Measurements from ENCODE around the gene IGF2R. TPM values are rescaled to one million over a fixed set of nuclear protein-coding genes. Genes with fewer than 3 reads are reported as not detected.
A peak's percentile ranks its signal among the peaks of the same experiment; 100 is the strongest.

Gene IGF2R
- polyA plus RNA-seq, 1 donor = 81.5 TPM

- H3K36me3 ChIP-seq (ENCODE audit: control insufficient read depth, insufficient read depth, low read length) = peaks cover 13% of the 10 kb centered on the region
- no peaks in the 10 kb centered on the region for H3K4me1 ChIP-seq (ENCODE audit: control insufficient read depth, insufficient read depth, low read length)
- H3K4me3 ChIP-seq (ENCODE audit: low read length) = no peak overlapping the region
- peaks cover 23% of the 10 kb centered on the region for H3K9me3 ChIP-seq (ENCODE audit: control insufficient read depth, low read depth, low read length)
- WGBS (ENCODE audit: insufficient coverage, low lambda C conversion rate) = no CpG with 5 or more reads among the region's 57 CpGs
- H3K27ac ChIP-seq (ENCODE audit: low read length) = no peak overlapping the region
- DNase-seq = peak; percentile 19 to 51
- no peaks in the 10 kb centered on the region for H3K27me3 ChIP-seq (ENCODE audit: control insufficient read depth, insufficient read depth, low read length)
These were observed 37.1 kb downstream of the IGF2R start for GRCh38 chr6:160005861-160006540.

- Histone ChIP-seq H3K9me3 (ENCODE audit: control insufficient read depth, low read depth, low read length) (peaks cover 23% of the 10 kb centered on the region), H3K27ac (ENCODE audit: low read length) (no peak overlapping the region), H3K4me1 (ENCODE audit: control insufficient read depth, insufficient read depth, low read length) (no peaks in the 10 kb centered on the region), H3K36me3 (ENCODE audit: control insufficient read depth, insufficient read depth, low read length) (peaks cover 22% of the 10 kb centered on the region), H3K4me3 (ENCODE audit: low read length) (no peak overlapping the region), H3K27me3 (ENCODE audit: control insufficient read depth, insufficient read depth, low read length) (no peaks in the 10 kb centered on the region)
- no peak for DNase-seq
- WGBS (ENCODE audit: insufficient coverage, low lambda C conversion rate) = no CpG with 5 or more reads among the region's 1 CpG
These were observed 38.3 kb downstream of the IGF2R start for GRCh38 chr6:160007145-160007544.

- Histone ChIP-seq H3K4me1 (ENCODE audit: control insufficient read depth, insufficient read depth, low read length) (no peaks in the 10 kb centered on the region), H3K4me3 (ENCODE audit: low read length) (no peak overlapping the region), H3K27ac (ENCODE audit: low read length) (no peak overlapping the region), H3K9me3 (ENCODE audit: control insufficient read depth, low read depth, low read length) (peaks cover 23% of the 10 kb centered on the region), H3K36me3 (ENCODE audit: control insufficient read depth, insufficient read depth, low read length) (peaks cover 26% of the 10 kb centered on the region), H3K27me3 (ENCODE audit: control insufficient read depth, insufficient read depth, low read length) (no peaks in the 10 kb centered on the region)
- DNase-seq = no peak
- WGBS (ENCODE audit: insufficient coverage, low lambda C conversion rate) = 70% methylated on average over 2 of the region's 2 CpGs
These were observed 38.7 kb downstream of the IGF2R start for GRCh38 chr6:160007611-160008010.

GRCh38 chr6:160010067-160010466, 41.2 kb downstream of the IGF2R start:
- Histone ChIP-seq H3K4me1 (ENCODE audit: control insufficient read depth, insufficient read depth, low read length) (no peaks in the 10 kb centered on the region), H3K4me3 (ENCODE audit: low read length) (no peak overlapping the region), H3K36me3 (ENCODE audit: control insufficient read depth, insufficient read depth, low read length) (peaks cover 31% of the 10 kb centered on the region), H3K27me3 (ENCODE audit: control insufficient read depth, insufficient read depth, low read length) (no peaks in the 10 kb centered on the region), H3K9me3 (ENCODE audit: control insufficient read depth, low read depth, low read length) (peaks cover 15% of the 10 kb centered on the region), H3K27ac (ENCODE audit: low read length) (no peak overlapping the region)
- no CpG with 5 or more reads among the region's 8 CpGs for WGBS (ENCODE audit: insufficient coverage, low lambda C conversion rate)
- peak in 1 of 2 donors; percentile 28 for DNase-seq

GRCh38 chr6:160013987-160014868, 45.3 kb downstream of the IGF2R start:
- WGBS (ENCODE audit: insufficient coverage, low lambda C conversion rate) = 60% methylated on average over 2 of the region's 4 CpGs
- no peak overlapping the region for H3K27ac ChIP-seq (ENCODE audit: low read length)
- H3K27me3 ChIP-seq (ENCODE audit: control insufficient read depth, insufficient read depth, low read length) = no peaks in the 10 kb centered on the region
- H3K36me3 ChIP-seq (ENCODE audit: control insufficient read depth, insufficient read depth, low read length) = peaks cover 45% of the 10 kb centered on the region
- no peak overlapping the region for H3K4me3 ChIP-seq (ENCODE audit: low read length)
- peaks cover 2% of the 10 kb centered on the region for H3K9me3 ChIP-seq (ENCODE audit: control insufficient read depth, low read depth, low read length)
- no peaks in the 10 kb centered on the region for H3K4me1 ChIP-seq (ENCODE audit: control insufficient read depth, insufficient read depth, low read length)
- DNase-seq = no peak

- no CpG with 5 or more reads among the region's 2 CpGs for WGBS (ENCODE audit: insufficient coverage, low lambda C conversion rate)
- Histone ChIP-seq H3K27ac (ENCODE audit: low read length) (no peak overlapping the region), H3K4me1 (ENCODE audit: control insufficient read depth, insufficient read depth, low read length) (no peaks in the 10 kb centered on the region), H3K9me3 (ENCODE audit: control insufficient read depth, low read depth, low read length) (peaks cover 2% of the 10 kb centered on the region), H3K27me3 (ENCODE audit: control insufficient read depth, insufficient read depth, low read length) (no peaks in the 10 kb centered on the region), H3K4me3 (ENCODE audit: low read length) (no peak overlapping the region), H3K36me3 (ENCODE audit: control insufficient read depth, insufficient read depth, low read length) (peaks cover 45% of the 10 kb centered on the region)
- no peak for DNase-seq
These were observed 45.9 kb downstream of the IGF2R start for GRCh38 chr6:160014869-160015182.

GRCh38 chr6:160015778-160016684, 47.1 kb downstream of the IGF2R start:
- Histone ChIP-seq H3K4me1 (ENCODE audit: control insufficient read depth, insufficient read depth, low read length) (no peaks in the 10 kb centered on the region), H3K4me3 (ENCODE audit: low read length) (no peak overlapping the region), H3K27ac (ENCODE audit: low read length) (no peak overlapping the region), H3K36me3 (ENCODE audit: control insufficient read depth, insufficient read depth, low read length) (peaks cover 37% of the 10 kb centered on the region), H3K27me3 (ENCODE audit: control insufficient read depth, insufficient read depth, low read length) (no peaks in the 10 kb centered on the region), H3K9me3 (ENCODE audit: control insufficient read depth, low read depth, low read length) (peaks cover 2% of the 10 kb centered on the region)
- WGBS (ENCODE audit: insufficient coverage, low lambda C conversion rate) = no CpG with 5 or more reads among the region's 10 CpGs
- DNase-seq = no peak

GRCh38 chr6:160022101-160022500, 53.2 kb downstream of the IGF2R start:
- DNase-seq = no peak
- Histone ChIP-seq H3K4me3 (ENCODE audit: low read length) (no peak overlapping the region), H3K4me1 (ENCODE audit: control insufficient read depth, insufficient read depth, low read length) (no peaks in the 10 kb centered on the region), H3K27ac (ENCODE audit: low read length) (no peak overlapping the region), H3K27me3 (ENCODE audit: control insufficient read depth, insufficient read depth, low read length) (no peaks in the 10 kb centered on the region), H3K36me3 (ENCODE audit: control insufficient read depth, insufficient read depth, low read length) (peaks cover 37% of the 10 kb centered on the region), H3K9me3 (ENCODE audit: control insufficient read depth, low read depth, low read length) (peaks cover 2% of the 10 kb centered on the region)
- no CpG with 5 or more reads among the region's 1 CpG for WGBS (ENCODE audit: insufficient coverage, low lambda C conversion rate)

- H3K27ac ChIP-seq (ENCODE audit: low read length) = no peak overlapping the region
- 44% methylated on average over 1 of the region's 3 CpGs for WGBS (ENCODE audit: insufficient coverage, low lambda C conversion rate)
- no peaks in the 10 kb centered on the region for H3K27me3 ChIP-seq (ENCODE audit: control insufficient read depth, insufficient read depth, low read length)
- H3K9me3 ChIP-seq (ENCODE audit: control insufficient read depth, low read depth, low read length) = peaks cover 2% of the 10 kb centered on the region
- no peaks in the 10 kb centered on the region for H3K4me1 ChIP-seq (ENCODE audit: control insufficient read depth, insufficient read depth, low read length)
- H3K4me3 ChIP-seq (ENCODE audit: low read length) = no peak overlapping the region
- DNase-seq = no peak
- H3K36me3 ChIP-seq (ENCODE audit: control insufficient read depth, insufficient read depth, low read length) = peaks cover 44% of the 10 kb centered on the region
These were observed 53.9 kb downstream of the IGF2R start for GRCh38 chr6:160022793-160023192.

- no peaks in the 10 kb centered on the region for H3K4me1 ChIP-seq (ENCODE audit: control insufficient read depth, insufficient read depth, low read length)
- H3K36me3 ChIP-seq (ENCODE audit: control insufficient read depth, insufficient read depth, low read length) = peaks cover 55% of the 10 kb centered on the region
- no peak overlapping the region for H3K4me3 ChIP-seq (ENCODE audit: low read length)
- H3K9me3 ChIP-seq (ENCODE audit: control insufficient read depth, low read depth, low read length) = no peaks in the 10 kb centered on the region
- DNase-seq = no peak
- 98% methylated on average over 8 of the region's 8 CpGs for WGBS (ENCODE audit: insufficient coverage, low lambda C conversion rate)
- no peak overlapping the region for H3K27ac ChIP-seq (ENCODE audit: low read length)
- no peaks in the 10 kb centered on the region for H3K27me3 ChIP-seq (ENCODE audit: control insufficient read depth, insufficient read depth, low read length)
These were observed 55.3 kb downstream of the IGF2R start for GRCh38 chr6:160024152-160024551.
